Activated naive CD8-positive, alpha-beta T cell treated with anti-CD3 and anti-CD28 coated beads, Interleukin-2, amount 10 ng/mL, durations not matched to agents 7 days and 5 days (primary cell): ENCODE data around the gene PCSK1N. TPM values are rescaled to one million over a fixed set of nuclear protein-coding genes. Genes with fewer than 3 reads are reported as not detected.
"Not testable (repeated sequence)": the region's sequence is repeated elsewhere in the genome, so short reads cannot be mapped to it uniquely, and the experiment has no call there.

Source experiments
- ATAC-seq: fragments of 150-1000 bp; cut with Tn5 transposase; one replicate; pipeline ENCODE4 v1.10.0; 2021; ENCODE audit warnings: low read depth, moderate library complexity
- POLR2A ChIA-PET: fragments of 350-600 bp; sonication (Branson Sonifier 250); formaldehyde crosslinking; loops from one replicate; lab custom pipeline; 2021; ENCODE audit warnings: antibody characterized with exemption; lab: Charles Lee
- DNase-seq: peaks from one replicate; pipeline ENCODE4 v3.0.0; 2021
- H3K27ac Mint-ChIP-seq: one replicate; pipeline ENCODE4 v1.8.0; 2022; ENCODE audit warnings: mild to moderate bottlenecking, mixed read lengths
- H3K27me3 Mint-ChIP-seq: one replicate; pipeline ENCODE4 v1.8.0; 2022; ENCODE audit warnings: mild to moderate bottlenecking, moderate library complexity, mixed read lengths
- H3K36me3 Mint-ChIP-seq: one replicate; pipeline ENCODE4 v1.8.0; 2021; ENCODE audit warnings: mild to moderate bottlenecking, mixed read lengths
- H3K4me1 Mint-ChIP-seq: one replicate; pipeline ENCODE4 v1.8.0; 2021; ENCODE audit warnings: mixed read lengths
- H3K4me3 Mint-ChIP-seq: one replicate; pipeline ENCODE4 v1.8.0; 2022; ENCODE audit warnings: mild to moderate bottlenecking, moderate library complexity, mixed read lengths
- H3K9me3 Mint-ChIP-seq: one replicate; pipeline ENCODE4 v1.8.0; 2021; ENCODE audit warnings: mixed read lengths
- total RNA-seq, 2 experiments: library from RNA; stranded (reverse); gene quantifications; one replicate each; pipeline ENCODE4 v1.2.3, GENCODE V29; 2021

PCSK1N gene
- total RNA-seq, 2 experiments from 2014 or later, result 0.68 to 1.2 TPM

- POLR2A ChIA-PET, result no interaction called here
- H3K27me3 Mint-ChIP-seq, result peaks cover 53% of the 10 kb centered on the region
- H3K4me1 Mint-ChIP-seq, result peaks cover 7% of the 10 kb centered on the region
- H3K4me3 Mint-ChIP-seq, result no peak overlapping the region
- no peaks in the 10 kb centered on the region for H3K9me3 Mint-ChIP-seq
- DNase-seq (no peak), ATAC-seq (no peak)
- peaks cover 2% of the 10 kb centered on the region for H3K36me3 Mint-ChIP-seq
- H3K27ac Mint-ChIP-seq, result no peak overlapping the region
Observed at GRCh38 chrX:48831909-48832291, 3.5 kb downstream of the PCSK1N start.

DNA sequence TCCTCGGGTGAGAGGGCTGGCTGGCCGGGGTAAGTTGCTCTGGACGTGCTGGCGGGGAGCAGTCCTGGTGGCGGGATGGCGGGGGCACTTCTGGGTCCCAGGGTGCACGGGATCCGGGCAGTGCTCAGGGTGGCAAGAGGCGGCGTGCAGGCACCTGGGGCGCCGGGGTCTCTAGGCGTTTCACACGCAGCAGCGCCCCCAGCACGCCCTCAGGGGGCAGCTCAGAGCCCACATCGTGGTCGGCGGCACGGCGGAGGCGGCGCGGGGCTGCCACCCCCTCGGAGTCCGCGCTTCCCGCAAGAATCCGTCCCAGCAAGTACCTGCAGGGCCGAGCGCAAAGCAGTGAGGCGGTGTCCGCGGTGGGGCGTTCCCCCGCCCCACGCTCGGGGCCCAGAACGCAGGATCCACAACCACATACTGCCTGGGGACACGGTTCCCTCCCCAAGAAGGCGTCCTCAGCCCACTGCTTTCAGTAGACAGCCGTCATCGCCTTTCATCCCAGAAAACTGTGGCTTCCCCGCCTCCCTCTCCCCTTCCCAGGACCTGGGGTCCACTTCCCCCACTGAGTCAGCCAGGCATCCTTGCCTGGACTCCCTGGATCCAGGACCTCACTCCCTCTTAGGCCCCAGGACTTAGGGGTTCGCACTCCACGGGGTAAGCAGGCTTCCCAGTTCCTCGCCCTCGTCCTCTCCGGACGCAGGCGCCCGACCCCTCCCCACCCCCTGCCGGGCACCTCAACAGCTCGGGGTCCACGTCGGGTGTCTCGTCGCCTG is 4.1 kb downstream of the PCSK1N start:
- no peak for DNase-seq
- ATAC-seq, result no peak
- Mint-ChIP-seq H3K4me1 (peaks cover 7% of the 10 kb centered on the region), H3K27me3 (peaks cover 48% of the 10 kb centered on the region), H3K27ac (no peak overlapping the region), H3K36me3 (peaks cover 2% of the 10 kb centered on the region), H3K4me3 (no peak overlapping the region), H3K9me3 (no peaks in the 10 kb centered on the region)
- POLR2A ChIA-PET, result no interaction called here

DNA sequence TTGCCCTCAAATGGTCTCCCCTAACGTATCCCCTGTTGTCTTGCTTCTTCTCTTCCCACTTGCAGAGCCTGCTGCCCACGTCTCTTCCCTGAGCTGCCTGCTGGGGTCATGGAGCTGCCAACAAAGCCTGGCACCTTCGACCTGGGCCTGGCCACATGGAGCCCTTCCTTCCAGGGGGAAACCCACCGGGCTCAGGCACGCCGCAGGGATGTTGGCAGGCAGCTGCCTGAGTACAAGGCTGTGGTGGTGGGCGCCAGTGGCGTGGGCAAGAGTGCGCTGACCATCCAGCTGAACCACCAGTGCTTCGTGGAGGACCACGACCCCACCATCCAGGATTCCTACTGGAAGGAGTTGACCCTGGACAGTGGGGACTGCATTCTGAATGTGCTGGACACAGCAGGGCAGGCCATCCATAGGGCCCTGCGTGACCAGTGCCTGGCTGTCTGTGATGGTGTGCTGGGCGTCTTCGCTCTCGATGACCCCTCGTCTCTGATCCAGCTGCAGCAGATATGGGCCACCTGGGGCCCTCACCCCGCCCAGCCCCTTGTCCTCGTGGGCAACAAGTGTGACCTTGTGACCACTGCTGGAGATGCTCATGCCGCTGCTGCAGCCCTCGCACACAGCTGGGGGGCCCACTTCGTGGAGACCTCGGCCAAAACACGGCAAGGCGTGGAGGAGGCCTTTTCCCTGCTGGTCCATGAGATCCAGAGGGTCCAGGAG is 6.2 kb downstream of the PCSK1N start:
- no peak for ATAC-seq
- H3K4me3 Mint-ChIP-seq, result no peak overlapping the region
- no peak overlapping the region for H3K27ac Mint-ChIP-seq
- H3K9me3 Mint-ChIP-seq, result no peaks in the 10 kb centered on the region
- H3K36me3 Mint-ChIP-seq, result no peaks in the 10 kb centered on the region
- DNase-seq, result no peak
- H3K4me1 Mint-ChIP-seq, result peaks cover under 1% of the 10 kb centered on the region
- peaks cover 36% of the 10 kb centered on the region for H3K27me3 Mint-ChIP-seq
- POLR2A ChIA-PET, result no interaction called here

DNA sequence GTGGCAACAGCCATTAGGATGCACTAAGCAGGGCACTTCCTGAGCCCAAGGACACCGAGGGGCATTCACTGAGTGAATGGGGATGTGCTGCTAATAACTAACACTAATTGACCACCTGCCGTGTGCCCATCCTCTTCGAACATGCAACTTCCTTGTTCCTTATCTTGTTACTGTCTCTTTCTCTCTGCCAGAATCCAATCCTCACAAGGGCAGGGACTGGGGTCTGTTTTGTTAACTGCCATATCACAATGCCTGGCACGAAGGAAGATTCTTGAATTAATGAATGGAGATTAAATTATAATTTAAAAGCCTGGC is 7.8 kb downstream of the PCSK1N start:
- H3K9me3 Mint-ChIP-seq, result no peaks in the 10 kb centered on the region
- H3K27me3 Mint-ChIP-seq, result peaks cover 21% of the 10 kb centered on the region
- H3K4me1 Mint-ChIP-seq, result no peaks in the 10 kb centered on the region
- H3K36me3 Mint-ChIP-seq, result no peaks in the 10 kb centered on the region
- no peak for DNase-seq
- ATAC-seq, result no peak
- POLR2A ChIA-PET, result interaction anchor here (0.7 kb wide), 1 partner anchor 129 kb away, joined by 6 read pairs; no protein-coding TSS in a partner anchor
- no peak overlapping the region for H3K27ac Mint-ChIP-seq
- peak overlapping the region; percentile 61 for H3K4me3 Mint-ChIP-seq

GRCh38 chrX:48826876-48827653 is 8.3 kb downstream of the PCSK1N start:
- peak overlapping the region; percentile 61 for H3K4me3 Mint-ChIP-seq

GRCh38 chrX:48826135-48826875 is 9.1 kb downstream of the PCSK1N start, which contains the start of gene ERAS:
TSS of gene ERAS (plus strand) at chrX:48826513. CDS start at chrX:48829124, 2,611 bp downstream.
- no peak for DNase-seq
- peak within 1 kb of the TSS; percentile 61 for H3K4me3 Mint-ChIP-seq

More at GRCh38 chrX:48826876-48827653, 8.3 kb downstream of the PCSK1N start:
- Mint-ChIP-seq H3K27me3 (peaks cover 19% of the 10 kb centered on the region), H3K36me3 (no peaks in the 10 kb centered on the region), H3K27ac (no peak overlapping the region), H3K9me3 (no peaks in the 10 kb centered on the region), H3K4me1 (no peaks in the 10 kb centered on the region)
- POLR2A ChIA-PET, result no interaction called here
- DNase-seq (no peak), ATAC-seq (no peak)

DNA sequence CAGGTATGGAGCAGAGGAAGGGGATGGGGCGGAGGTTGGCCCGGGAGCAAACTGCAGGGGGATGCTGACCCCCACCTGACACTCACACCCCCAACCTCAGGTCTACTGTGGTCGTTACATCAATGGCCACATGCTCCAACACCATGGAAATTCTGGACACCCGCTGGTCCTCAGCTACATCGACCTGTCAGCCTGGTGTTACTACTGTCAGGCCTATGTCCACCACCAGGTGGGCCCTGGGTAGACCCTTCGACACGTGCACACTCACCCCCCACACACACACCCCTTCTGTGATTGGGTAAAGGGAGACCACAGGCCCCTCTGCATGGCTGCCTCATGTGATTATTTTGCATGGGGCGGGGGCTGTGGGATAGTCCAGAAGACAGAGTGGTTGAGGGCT is 11.3 kb downstream of the PCSK1N start:
- ATAC-seq, result no peak
- Mint-ChIP-seq H3K27ac (no peak overlapping the region), H3K9me3 (no peaks in the 10 kb centered on the region), H3K4me1 (no peaks in the 10 kb centered on the region), H3K4me3 (no peak overlapping the region), H3K27me3 (peaks cover 19% of the 10 kb centered on the region), H3K36me3 (no peaks in the 10 kb centered on the region)
- POLR2A ChIA-PET, result no interaction called here
- no peak for DNase-seq

More at GRCh38 chrX:48826135-48826875, 9.1 kb downstream of the PCSK1N start, which contains the start of gene ERAS:
- no peak within 1 kb of the TSS for H3K27ac Mint-ChIP-seq
- H3K36me3 Mint-ChIP-seq, result no peaks in the 10 kb centered on the region
- peak; percentile 45 for ATAC-seq
- POLR2A ChIA-PET, result no interaction called here
- peaks cover 19% of the 10 kb centered on the region for H3K27me3 Mint-ChIP-seq
- no peaks in the 10 kb centered on the region for H3K9me3 Mint-ChIP-seq
- H3K4me1 Mint-ChIP-seq, result no peaks in the 10 kb centered on the region

DNA sequence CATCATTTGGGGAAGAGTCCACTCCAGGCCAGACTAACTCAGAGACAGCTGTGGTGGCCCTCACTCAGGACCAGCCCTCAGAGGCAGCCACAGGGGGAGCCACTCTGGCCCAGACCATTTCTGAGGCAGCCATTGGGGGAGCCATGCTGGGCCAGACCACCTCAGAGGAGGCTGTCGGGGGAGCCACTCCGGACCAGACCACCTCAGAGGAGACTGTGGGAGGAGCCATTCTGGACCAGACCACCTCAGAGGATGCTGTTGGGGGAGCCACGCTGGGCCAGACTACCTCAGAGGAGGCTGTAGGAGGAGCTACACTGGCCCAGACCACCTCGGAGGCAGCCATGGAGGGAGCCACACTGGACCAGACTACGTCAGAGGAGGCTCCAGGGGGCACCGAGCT is 12.4 kb downstream of the PCSK1N start:
- Mint-ChIP-seq H3K36me3 (no peaks in the 10 kb centered on the region), H3K9me3 (no peaks in the 10 kb centered on the region), H3K27ac (no peak overlapping the region), H3K4me3 (no peak overlapping the region), H3K27me3 (peaks cover 12% of the 10 kb centered on the region), H3K4me1 (no peaks in the 10 kb centered on the region)
- POLR2A ChIA-PET, result no interaction called here
- ATAC-seq (no peak), DNase-seq (no peak)

DNA sequence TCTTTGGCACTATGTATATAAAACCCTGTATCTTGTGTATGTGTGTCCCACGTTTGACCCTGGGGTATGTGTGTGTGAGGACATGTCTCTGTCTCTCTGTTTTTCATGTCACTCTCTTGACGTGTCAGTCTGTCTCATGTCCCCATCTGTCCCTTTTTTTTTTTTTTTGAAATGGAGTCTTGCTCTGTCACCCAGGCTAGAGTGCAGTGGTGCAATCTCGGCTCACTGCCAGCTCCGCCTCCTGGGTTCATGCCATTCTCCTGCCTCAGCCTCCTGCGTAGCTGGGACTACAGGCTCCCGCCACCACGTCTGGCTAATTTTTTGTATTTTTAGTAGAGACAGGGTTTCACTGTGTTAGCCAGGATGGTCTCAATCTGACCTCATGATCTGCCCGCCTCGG is 16.0 kb downstream of the PCSK1N start:
- H3K4me1 Mint-ChIP-seq, DNase-seq, H3K4me3 Mint-ChIP-seq, H3K27ac Mint-ChIP-seq, H3K27me3 Mint-ChIP-seq, POLR2A ChIA-PET, ATAC-seq, H3K9me3 Mint-ChIP-seq, H3K36me3 Mint-ChIP-seq: not testable (repeated sequence)

DNA sequence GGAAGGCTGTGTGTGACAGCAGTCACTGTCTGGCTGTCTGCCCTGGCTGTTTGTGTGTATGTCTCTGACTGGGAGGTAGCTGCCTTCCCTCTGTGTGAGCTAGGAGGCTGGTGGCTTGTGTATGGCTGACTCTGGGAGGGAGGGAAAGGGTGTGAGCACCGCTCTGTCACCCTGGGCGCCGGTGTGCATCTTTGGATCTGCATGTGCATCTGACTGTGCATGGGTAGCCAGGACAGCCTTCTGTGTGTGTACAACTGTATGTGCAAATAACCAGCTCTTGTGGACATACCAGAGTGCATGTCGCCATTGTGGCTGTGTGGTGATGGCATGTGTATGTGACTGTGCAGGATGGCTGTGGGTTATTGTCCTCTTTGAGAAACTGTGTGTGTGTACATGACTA is 16.5 kb downstream of the PCSK1N start:
- Mint-ChIP-seq H3K9me3 (no peaks in the 10 kb centered on the region), H3K27ac (no peak overlapping the region), H3K4me1 (no peaks in the 10 kb centered on the region), H3K36me3 (peaks cover 1% of the 10 kb centered on the region), H3K27me3 (no peaks in the 10 kb centered on the region), H3K4me3 (no peak overlapping the region)
- no peak for ATAC-seq
- POLR2A ChIA-PET, result no interaction called here
- no peak for DNase-seq

GRCh38 chrX:48818098-48818497 is 17.3 kb downstream of the PCSK1N start:
- Mint-ChIP-seq H3K4me1 (no peaks in the 10 kb centered on the region), H3K27ac (no peak overlapping the region), H3K9me3 (no peaks in the 10 kb centered on the region), H3K27me3 (no peaks in the 10 kb centered on the region), H3K4me3 (no peak overlapping the region), H3K36me3 (peaks cover 3% of the 10 kb centered on the region)
- ATAC-seq, result no peak
- POLR2A ChIA-PET, result no interaction called here
- DNase-seq, result no peak

DNA sequence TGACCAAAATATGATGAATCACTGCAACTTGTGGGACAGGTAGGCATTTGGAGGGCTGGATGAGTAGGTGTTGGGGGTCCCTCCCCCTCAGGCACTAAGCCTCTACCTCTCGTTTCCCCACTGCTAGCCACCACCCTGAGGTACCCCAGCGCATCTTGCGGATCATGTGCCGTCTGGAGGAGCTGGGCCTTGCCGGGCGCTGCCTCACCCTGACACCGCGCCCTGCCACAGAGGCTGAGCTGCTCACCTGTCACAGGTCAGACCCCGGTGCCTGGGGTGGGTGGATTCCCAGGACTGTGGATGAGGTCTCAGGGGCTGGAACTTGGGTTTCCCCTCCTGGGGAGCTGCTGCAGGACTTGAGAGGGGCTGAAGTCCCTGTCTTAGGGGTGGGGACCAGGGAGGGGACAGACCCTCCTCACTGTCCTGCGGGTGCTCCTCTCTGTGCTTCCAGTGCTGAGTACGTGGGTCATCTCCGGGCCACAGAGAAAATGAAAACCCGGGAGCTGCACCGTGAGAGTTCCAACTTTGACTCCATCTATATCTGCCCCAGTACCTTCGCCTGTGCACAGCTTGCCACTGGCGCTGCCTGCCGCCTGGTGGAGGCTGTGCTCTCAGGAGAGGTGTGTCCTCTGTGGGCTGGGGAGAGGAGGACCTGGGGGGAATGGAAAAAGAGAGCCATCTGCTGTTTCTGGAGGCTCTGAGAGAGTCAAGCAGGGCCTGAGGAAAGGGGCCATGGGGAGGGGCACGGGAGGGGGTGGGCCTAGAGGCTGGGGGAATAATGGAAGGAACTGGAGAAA is 19.2 kb downstream of the PCSK1N start:
- Mint-ChIP-seq H3K36me3 (peaks cover 3% of the 10 kb centered on the region), H3K9me3 (no peaks in the 10 kb centered on the region), H3K4me3 (no peak overlapping the region), H3K4me1 (peaks cover 1% of the 10 kb centered on the region), H3K27me3 (no peaks in the 10 kb centered on the region), H3K27ac (no peak overlapping the region)
- ATAC-seq (no peak), DNase-seq (no peak)
- POLR2A ChIA-PET, result interaction anchor here (0.6 kb wide), 1 partner anchor 200 kb away, joined by 3 read pairs; no protein-coding TSS in a partner anchor
